Activated gamma-delta T cell treated with Interleukin-2 at 50 U/mL for 16 hours (primary cell): ENCODE data around the gene ITIH5.

ENCODE experiments used
- DNase-seq: peaks from one replicate; pipeline ENCODE4 v3.0.0-alpha.2; 2020

Gene ITIH5

DNA sequence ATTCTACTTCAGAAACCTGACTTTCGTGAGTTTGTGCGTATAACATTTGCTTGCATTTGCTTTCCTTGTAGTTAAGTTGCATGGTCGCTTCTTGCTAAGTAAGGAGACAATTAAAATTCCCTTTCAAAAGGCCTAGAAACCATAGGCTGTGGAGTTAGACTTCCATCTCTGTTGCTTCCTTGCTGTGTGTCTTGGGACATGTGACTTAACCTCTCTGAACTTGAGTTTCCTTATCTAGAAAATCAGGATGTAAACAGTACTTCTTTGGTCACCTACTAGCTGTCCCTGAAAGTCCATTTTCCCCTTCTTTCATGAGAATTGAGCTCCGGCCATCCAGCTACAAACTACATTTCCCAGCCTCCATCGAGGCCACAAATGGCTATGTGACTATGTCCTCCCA lies 89.2 kb downstream of the ITIH5 start:
- DNase-seq = no peak

DNA sequence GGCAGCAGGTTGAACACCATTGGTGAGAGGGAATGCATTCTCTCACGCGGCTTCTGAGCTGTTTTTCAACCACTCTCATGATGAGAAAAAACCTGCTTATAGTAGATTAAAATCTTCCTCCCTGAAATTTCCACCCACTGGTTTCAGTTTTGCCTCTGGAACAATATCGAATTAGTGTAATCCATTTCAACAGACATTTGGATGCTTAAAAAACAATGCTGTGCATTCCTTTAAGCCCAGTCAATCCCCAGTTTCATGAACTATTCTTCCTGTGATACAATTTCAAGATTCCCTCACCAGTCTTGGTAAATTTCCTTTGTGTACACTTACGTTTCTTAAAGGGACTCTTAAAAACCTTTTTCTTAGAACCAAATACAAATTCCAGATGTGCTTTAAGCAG lies 89.6 kb downstream of the ITIH5 start:
- no peak for DNase-seq

DNA sequence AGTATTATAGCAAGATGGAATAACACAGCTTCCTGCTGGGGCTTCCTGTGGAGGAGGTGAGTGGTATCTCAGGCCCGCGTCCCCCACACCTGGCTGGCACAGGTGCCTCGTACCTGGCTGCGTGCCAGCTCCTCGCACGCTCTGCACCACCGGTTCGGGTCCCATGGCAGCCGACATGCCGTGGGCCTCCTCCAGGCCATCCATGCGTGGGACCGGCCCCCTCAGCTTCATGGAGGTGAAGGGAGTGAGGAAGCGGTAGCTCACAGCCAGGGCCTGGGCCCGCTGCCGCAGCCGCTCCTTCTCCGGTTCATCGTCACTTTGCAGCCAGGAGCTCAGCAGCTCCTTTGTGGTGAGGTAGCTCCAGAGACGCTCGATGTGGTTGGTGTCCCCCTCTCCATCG lies 90.4 kb downstream of the ITIH5 start:
- DNase-seq = no peak

DNA sequence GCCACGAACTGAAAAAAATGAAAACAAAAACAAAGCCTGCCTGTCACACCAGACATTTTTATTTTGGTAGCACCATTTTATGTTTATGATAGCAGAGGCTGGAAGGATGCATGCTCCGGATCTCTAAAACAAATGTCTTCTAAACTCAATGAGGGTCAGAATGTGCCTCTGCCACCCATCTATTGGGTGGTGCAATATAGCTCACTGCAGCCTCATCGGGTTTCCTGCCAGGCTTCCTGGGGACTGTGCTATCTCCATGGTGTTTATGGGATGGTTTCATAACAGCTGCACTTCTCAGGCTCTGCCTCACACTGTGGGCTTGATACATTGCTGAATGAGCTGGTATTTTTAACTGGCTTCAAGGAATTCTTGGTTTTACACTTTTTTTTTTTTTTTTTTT lies 94.4 kb downstream of the ITIH5 start:
- no peak for DNase-seq

DNA sequence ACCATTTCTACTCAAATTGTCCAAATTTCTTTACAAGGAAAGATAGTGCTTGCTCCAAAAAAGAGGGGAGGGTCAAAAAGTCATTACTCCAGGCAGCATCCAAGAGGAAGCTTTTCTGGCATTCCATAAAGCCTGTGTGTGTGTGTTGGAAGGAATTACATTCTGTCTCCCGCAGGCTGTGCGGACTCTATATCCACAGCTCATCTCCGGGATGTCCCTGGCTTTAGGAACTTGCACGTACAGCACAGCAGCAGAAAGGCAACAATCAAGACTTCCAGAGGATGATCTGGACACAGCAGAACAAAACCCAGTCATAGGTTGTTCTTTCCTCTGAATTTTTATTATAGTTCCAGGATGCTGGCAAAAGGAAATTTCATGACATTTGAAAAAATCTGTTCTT lies 94.8 kb downstream of the ITIH5 start:
- no peak for DNase-seq

DNA sequence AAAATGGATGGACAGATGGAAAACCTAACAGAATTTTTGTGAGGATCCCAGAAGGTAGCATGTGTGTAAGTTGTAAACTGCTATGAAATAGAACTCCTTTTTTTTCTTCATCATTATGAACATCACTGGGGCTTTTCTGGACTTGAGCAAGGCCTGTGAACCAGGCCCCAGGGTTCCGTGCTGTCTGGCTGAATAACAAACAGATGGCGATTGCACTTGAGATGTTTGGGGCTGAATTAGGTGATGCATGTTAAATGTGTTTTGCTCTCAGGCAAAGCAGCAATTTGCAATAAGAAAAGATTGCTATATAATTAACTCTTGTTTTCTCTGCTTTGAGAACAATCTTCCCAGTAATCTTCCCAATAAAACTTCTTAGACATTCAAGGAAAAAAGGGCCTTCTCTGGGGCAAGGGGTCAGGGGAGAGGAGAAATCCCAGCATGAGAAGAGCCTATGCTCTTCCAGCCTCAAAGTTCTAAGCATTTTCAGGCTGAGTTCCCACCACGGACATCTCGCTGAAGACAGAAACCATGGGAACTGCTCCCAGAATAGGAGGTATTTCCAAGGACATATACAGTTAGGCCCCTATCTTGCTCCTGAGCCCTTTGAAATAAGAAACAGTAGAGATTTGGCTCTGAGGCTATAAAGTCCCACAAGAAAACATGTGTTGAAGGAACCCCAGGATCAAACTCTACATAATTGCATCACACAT lies 98.7 kb downstream of the ITIH5 start:
- no peak for DNase-seq

DNA sequence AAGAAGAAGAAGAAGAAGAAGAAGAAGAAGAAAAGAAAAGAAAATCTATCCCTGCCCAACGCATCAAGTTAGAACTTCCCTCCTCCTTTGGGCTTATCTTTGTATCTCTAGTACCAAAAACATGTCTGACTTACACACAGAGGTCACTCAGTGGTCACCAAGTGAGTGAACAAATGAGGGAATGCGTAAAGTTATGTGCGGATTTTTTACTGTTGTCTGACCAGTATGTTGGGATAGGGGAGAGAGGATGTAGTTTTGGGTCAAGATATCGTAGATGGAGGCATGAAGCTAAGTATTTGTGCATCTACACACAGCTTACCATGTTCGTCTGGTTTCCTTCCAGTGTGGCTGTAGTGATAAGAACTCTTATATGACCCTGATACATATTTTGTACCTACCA lies 99.9 kb downstream of the ITIH5 start:
- DNase-seq = no peak

DNA sequence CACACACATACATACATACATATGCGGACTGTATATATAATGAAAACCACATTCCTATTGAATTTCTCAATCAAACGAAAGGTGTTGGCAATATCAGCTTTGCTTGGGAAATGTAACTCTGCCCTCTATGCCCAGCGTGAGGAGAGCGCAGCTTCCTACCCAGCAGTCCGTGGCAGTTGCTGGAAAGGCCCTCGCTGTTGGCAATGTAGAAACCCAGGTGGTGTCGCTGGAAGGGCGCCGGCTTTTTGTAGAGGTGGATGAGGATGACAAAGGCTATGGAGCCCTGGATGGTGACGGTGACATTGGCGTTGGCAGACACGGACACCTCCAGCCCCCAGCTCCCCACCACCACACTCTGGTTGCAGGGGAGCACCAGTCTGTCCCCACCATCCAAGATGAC lies 100.9 kb downstream of the ITIH5 start:
- no peak for DNase-seq

DNA sequence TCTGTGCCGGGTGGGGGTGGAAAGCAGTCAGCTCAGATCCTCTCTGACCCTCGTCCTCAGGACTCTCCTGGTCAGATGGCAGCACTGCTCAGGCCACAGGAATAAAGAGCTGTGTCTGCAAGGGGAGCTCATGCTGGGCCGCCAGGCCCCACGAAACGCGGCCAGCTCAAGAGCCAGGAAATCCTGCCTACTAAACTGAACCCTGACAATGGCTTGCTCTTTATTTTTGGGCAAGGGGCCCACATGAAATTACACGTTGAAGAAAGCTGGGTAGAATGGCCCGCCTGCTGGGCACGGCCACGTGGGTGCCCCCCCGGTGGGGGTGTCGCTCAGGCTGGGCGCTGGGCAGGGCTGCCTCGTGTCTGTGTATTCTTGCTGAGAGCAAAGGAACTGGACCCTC lies 103.0 kb downstream of the ITIH5 start:
- no peak for DNase-seq

DNA sequence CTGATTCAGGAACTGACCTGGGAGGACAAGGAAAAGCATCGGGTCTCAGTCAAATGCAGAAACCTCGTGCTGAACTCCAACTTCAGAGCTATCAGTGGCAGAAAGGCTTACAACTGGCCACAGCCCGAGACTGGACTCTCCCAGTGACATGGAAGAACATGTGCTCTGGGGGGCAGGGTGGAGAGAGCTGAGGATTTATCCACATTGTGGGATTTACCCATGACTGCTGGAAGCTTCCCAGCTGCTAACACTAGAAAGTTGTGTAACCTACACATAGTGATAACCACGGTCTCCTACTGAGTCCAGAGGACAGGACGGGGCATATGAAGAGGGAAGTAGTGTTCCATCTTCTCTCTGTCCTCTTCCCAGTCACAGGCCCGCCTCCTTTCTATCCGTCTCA lies 103.4 kb downstream of the ITIH5 start:
- no peak for DNase-seq

DNA sequence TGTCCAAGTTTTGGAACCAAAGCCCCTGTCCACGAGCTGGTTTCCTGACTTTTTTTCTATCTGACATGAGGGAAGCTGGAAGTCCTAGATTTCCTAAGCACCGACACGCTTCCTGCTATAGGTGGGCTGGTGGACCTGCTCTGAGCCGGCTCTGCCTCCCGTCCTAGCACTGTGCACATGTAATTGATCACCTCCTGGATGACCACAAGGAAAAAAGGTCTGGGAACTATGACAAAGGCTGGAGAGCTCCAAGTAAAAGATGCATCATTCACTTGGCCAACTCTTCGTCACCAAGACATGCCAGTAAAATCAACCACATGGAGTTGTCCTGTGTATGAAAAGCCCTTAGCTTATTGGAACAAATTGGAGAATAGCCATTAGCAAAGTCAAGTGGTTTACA lies 104.8 kb downstream of the ITIH5 start:
- DNase-seq = no peak

DNA sequence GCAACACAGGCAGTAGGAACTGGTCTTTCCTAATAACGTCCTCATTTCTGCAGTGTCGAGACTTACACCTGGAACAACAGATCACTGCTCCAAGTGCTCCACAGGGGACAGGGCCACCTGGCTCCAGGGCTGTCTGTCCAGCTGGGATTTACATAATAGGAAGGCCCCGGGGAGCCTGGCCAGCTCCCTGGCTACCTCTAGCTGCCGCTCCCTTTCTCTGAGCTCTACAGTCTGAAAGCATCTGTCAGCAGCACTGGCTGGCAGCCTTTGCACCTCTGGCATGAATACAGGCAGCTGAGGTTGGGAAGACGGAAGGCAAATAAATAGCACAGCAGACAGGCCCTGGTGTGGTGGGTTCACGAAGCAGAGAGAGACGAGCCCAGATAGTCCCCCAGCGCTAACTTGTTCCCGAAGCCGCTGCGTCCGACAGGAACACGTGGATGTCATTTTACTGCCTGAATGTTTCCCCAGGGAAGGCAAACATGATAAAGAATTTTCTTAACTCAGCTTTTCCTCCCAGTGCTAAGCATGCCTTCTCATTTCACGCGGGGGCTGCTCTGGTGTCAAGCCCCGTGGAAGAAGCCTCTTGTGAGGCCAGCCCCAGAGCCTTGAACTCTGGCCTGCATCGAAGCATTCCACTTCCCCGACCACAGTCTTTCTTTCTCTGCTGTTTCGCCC lies 105.4 kb downstream of the ITIH5 start:
- no peak for DNase-seq

DNA sequence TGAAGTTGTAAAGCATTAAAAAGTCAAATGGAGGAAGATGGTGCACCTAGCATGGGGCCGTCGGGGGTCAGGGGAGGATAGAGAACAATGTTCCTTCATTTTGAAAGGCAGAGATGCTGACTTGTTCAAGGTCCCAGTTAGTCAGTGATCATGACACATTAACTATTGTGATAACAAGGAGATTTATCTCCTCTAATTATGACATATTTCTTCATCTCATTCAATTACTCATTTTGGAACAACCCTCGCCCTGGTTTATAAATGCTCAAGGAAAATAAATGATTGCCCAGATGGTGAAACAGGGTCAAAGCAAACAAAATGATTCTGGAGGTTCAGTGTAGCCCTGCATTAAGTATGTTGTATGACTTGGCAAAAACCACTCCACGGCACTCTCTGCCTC lies 106.2 kb downstream of the ITIH5 start:
- DNase-seq = no peak

DNA sequence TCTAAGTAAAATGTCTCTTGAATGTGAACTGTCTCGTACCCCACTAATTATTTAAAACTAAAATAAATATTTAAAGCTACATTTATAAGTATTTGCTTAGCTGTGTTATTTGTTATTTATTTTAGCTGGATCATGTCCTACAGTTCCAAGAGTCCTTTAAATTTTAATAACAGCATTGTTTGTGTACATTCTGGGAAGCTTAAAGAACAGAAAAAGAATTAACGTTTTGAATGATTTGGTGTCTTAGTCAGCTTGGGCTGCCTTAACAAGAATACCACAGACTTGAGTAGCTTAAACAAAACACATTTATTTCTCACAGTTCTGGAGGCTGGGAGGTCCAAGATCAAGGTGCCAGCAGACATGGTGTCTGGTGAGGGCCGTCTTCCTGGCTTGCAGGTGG lies 107.4 kb downstream of the ITIH5 start:
- no peak for DNase-seq

DNA sequence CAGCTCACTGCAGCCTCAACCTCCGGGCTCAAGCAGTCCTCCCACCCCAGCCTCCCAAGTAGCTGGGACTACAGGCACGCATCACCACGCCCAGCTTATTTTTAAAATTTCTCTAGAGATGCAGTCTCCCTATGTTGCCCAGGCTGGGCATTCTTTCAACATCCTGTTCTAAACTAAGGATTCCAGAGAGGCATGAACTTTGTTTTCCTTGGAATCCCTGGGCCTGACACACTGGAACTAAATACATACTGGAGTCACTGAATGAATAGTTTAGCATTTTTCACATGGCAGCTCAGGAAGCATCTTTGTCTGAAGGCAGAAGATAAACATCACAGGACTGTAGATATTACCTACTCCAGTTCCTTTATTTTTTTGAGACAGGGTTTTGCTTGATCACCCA lies 108.7 kb downstream of the ITIH5 start:
- DNase-seq = no peak

DNA sequence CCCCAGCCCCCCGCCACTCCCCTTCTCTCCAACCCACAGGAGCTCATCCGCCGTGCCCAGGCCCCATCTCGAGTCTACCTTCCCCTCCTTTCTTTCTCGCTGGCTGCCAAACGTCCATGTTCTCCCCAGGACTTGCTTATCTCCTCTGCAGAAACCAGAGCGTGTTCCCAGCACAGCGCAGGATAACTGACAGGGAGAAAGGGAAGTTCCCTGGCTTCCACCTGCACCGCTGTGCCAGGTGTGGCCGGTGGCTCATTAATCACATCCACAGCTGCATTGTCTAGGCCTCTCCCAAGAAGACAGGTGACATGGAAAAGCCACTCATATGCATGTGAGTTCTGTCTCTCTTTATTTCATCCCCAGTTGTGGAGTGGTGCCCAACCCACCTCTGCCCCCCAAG lies 113.2 kb downstream of the ITIH5 start:
- no peak for DNase-seq

DNA sequence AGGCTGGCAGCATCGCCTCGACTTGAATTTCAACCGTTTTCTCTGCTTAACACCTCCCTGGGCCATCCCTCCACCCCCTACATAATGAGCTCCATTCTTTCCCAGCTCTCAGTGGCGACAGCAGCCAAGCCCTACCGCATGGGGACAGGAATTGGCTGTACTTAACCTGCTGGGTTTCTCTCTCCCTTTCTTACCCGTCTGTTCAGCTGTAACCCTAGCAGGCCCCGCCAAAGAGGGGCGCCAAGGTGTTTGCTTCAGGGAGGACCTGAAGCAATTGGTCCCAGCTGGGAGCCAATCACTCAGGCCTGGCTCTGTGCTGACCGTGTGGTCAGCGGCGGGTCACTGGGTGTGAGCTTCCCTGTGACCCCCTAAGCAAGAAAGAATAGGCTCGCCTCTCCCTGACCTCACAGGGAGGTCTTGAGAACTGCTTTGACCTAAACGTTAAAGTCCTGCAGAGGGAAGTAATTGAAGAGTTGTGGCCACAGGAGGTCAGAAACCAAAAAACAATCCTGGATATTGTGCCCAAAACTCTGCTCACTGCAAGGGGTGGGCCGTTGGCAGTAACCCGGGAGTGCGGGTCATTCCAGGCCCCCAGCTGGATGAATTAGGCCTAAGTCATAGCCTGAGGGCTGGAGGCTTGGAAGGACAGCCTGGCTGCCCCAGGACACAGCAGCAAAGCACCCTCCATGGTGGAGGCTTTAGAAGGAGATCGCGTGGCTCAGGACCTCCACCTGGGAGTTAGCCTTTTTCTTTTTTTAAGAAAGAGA lies 114.6 kb downstream of the ITIH5 start:
- DNase-seq = no peak

DNA sequence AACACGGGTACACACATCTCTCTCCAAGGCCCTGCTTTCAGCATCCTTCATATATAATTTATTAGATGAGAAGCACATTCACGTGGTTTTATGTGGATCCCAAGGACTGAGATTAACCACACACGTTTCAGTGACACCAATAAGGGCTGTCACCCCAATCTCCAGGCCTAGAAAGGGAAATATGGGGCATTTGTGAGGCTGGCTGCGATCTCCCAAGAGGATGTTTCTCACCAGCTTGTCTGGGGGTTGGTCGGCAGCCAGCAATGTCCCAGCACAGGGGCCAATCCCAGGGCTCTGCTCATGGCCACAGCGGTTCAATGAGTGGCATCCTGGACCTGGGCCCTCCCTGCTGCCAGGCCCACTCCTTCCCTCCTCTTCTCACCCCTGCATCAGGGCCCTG lies 115.5 kb downstream of the ITIH5 start:
- no peak for DNase-seq

DNA sequence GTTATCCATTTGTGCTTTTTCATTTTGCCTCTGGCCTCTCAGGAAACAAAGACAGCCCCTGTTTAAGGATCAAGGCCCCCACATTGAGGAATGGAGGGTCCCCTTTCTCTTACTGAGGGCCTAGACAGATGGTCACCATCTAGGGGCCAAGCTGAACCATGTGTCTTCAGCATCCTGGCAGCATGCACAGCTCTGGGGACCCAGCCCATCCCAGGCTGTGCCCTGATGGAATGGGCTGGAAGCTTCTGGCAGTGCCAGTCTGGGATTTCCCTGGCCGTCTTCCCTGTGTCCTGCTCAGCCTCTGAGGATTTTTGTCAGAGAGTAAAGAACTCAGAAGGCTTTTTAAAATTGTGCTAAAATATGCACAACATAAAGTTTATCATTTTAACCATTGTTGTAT lies 116.8 kb downstream of the ITIH5 start:
- no peak for DNase-seq

DNA sequence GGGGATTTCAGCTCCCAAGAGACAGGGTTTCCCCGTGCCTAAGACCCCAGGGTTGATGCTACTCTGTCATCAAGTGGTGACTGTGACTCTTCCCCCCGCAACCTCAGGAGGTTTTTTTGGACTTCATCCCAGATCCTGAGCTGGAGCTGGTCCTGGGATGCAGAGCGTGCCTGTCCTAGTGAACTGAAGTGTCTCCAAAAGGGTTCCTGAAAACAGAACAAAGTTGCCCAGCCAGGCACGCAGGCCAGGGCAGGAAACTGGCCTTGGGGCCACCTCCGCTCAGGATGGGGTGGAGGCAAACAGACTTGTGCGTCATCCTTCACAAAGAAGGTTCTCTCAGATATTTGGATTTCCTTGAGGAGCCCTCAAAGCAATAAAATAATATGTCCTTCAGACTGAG lies 118.9 kb downstream of the ITIH5 start:
- DNase-seq = no peak

DNA sequence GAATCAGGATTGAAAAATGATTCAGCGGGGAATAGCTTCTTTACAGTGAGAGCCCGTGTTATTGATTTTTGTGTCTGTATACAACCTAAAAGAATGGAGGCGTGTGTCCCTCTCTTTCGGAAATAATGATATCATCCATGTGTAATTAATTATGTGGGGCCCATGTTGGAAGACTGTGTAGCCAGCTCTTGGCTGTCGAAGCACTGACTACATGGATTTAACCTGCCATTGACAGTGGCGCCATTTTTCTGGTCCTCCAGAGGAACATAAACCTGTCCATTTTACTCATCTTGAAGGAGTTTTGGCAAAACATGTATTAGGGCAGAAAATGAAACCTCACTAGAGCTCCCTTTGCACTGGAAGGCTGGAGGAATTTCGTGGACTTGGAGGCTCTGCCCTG lies 119.6 kb downstream of the ITIH5 start:
- DNase-seq = no peak

DNA sequence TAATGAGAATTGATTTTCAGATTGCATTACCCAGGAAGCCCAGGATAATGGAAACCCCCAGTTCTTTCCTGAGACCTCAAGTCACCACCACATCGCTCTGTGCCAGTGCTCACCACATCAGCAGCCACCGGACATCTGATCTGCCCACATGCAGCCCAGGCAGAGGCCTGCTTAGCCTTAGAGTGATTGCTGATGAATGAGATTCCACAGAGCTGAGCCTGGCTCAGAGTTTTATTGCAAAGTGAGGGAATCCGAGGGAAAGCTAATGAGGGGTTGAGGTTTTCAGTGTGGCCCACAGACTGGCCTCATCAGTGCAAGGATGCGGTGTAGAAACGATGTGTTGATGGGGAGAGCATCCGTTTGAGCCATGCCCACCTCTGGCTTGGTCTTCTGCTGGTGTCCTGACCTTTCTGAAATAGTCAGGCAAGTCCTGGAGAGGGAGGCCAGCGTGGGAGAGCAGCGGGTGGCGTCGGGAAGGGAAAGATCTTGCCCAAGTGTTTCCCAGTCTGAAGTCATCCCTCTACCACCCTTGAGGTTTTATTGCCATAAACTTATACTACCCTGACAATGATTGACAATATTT lies 120.3 kb downstream of the ITIH5 start:
- no peak for DNase-seq

DNA sequence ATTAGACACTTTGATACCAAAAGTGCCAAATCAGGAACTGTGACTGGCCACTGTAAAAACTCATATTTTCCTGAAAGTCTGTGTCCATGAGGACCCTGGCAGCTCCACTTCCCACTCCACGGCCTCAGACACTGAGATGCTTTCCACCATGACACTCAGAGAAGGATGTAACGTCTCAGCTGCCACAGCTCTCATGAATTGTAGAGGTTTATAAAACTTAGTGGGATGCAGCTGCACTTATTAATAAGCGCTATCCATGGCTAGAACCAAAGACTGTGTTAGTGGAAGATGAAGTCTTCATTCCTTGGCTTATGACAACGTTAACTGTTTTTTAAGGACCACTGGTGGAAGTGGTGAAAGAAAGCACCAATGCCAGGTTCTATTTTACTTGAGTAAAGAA lies 121.0 kb downstream of the ITIH5 start:
- DNase-seq = no peak

DNA sequence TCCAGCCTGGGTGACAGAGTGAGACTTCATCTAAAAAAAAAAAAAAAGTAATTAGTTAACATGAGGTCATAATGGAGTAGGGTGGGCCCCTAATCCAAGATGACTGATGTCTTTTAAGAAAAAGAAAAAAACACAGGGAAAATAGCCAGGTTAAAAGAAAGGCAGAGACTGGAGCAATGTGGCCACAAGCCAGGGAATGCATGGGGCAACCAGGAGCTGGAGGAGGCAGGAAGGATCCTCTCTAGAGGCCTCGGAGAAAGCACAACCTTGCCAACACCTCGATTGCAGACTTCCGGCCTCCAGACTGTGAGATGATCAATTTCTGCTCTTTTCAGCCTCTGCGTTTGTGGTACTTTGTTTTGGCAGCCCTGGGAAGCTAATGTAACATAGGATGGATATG lies 121.5 kb downstream of the ITIH5 start:
- DNase-seq = no peak
